ENCODE data around the gene RALGDS. TPM values are rescaled to one million over a fixed set of nuclear protein-coding genes. Genes with fewer than 3 reads are reported as not detected.

RALGDS gene
- total RNA-seq, 2 donors from 2014 or later: 29.1 to 49.1 TPM

DNA sequence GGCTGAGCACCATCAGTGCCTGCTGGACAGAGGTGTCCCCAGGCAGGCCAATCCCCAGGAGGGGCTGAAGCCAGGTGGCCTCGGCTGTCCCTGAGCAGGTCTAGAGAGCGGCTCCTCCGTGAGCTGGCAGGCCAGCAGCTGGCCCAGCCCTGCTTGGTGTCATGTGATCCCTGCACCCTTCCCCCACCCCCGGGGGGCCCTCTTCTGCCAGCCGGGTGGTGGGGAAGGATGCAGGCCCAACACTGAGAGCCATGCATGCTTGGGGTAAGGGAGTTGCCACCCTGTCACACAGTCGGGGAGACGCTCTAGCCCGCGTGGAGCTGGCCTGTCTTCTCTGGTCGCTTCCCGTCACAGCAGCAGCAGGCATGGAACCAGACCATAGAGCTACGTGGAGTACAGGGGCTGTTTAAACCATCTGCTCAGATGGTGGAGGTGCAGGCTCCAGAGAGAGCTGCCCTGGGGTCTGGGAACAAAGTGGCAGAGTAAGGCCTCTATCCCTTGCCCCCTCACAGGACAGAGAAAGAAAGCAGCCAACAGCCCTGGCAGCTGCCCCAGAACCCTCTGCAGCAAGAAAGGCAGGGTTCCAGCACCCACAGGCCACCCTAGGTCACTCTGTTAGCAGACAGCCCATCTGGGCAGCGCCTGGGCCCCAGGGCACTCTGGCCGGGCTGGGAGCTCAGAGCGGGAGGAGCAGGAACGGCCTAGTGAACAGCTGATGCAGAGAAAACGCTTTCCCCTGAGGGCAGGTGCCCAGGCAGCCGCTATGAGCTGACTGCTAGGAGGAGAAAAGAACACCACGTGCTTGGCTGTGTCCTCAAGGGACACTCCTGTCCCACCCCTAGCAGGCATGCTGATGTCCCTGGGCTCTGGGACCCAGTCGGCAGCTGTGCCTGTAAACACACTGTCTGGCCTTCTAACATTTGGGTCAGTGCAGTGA is 6.8 kb downstream of the RALGDS start:
- intact Hi-C loops (cut with DNase I, micrococcal nuclease): no loop called here
- ATAC-seq (no peak), DNase-seq (peak in 1 of 2 donors; percentile 61)

GRCh38 chr9:133113163-133113948 is 7.7 kb downstream of the RALGDS start:
- DNase-seq: peak in 1 of 2 donors; percentile 35

GRCh38 chr9:133112663-133113026 is 8.4 kb downstream of the RALGDS start:
- ATAC-seq (no peak), DNase-seq (peak in 1 of 2 donors; percentile 62)
- intact Hi-C loops (cut with DNase I, micrococcal nuclease): no loop called here

More at GRCh38 chr9:133113163-133113948, 7.7 kb downstream of the RALGDS start:
- ATAC-seq: peak; percentile 22
- intact Hi-C loops (cut with DNase I, micrococcal nuclease): no loop called here

GRCh38 chr9:133111808-133112662 is 9.0 kb downstream of the RALGDS start:
- intact Hi-C loops (cut with DNase I, micrococcal nuclease): no loop called here
- peak; percentile 1 to 22 for DNase-seq
- ATAC-seq: no peak

DNA sequence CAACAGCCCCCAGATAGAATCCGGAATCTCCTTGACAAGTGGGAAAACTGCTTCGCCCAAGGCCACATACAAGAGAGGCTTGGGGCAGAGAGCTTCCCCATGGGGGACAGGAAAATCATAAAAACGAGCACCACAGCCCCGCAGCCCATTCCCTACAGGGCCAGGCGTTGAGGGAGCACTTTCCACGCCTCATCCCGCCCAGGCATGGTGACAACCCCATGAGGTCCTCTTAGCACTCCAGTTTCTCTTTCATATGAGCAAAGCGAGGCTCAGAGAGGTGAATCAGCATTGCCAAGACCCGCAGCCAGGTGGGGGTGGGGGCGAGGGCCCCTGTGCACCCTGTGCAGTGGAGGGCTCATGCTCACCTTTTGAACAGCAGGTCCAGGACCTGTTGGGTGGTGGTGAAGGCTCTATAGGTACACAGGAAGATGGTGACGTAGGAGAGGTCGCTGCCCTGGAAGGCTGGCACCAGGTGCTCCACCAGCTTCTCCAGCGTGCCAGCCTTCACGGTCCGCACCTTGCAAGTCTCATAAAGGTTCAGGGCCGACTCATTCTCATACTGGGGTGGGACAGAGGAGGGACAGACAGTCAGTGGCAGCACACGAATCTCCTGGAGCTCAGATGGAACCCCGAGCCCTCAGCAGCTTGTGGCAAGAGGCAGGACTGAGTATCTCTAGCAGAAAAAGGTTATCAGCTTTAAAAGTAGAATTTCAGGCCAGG is 10.9 kb downstream of the RALGDS start:
- peak in 1 of 2 donors; percentile 14 for DNase-seq
- ATAC-seq: no peak
- intact Hi-C loops (cut with DNase I, micrococcal nuclease): no loop called here

DNA sequence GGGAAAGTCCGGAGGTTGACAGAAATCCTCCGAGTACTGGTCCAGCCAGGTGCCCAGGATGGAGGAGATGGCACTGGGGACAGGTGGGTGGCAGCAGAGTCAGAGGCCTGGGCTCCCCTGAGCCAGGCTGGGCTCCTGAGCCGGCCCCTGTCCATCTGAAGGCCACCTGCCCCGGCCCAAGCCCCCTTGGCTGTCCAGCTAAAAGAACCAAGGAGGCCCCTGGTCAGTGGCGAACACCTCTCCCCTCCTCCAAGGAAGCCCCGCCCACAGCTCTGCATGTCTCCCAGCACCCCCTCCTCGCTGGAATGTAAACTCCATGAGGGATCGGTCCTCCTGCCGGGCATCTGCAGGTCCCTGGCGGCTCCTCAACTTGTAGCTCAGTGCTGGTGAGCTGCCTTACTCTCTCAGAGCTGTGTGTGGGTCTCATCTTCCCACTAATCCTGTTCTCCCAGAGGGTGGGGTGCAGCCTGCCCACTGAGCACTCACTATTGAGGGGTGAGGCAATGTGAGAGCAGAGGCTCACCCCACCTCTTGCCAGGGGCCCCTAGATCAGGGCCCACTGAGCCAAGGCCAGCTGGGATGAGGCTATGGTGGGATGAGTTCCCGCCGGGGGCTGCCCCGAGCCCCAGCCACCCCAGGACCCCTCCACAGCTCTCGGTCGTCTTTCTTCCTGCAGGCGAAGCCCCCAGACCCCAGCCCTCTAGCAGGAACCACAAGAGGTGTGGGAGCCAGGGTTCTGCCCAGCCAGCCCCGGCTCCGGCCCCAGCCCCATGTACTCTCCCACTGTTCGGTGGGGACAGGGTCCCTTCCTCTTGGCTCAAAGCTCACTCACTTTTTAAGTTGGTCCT is 12.0 kb downstream of the RALGDS start:
- intact Hi-C loops (cut with DNase I, micrococcal nuclease): no loop called here
- DNase-seq (peak in 1 of 2 donors; percentile 26), ATAC-seq (no peak)

- DNase-seq (peak in 1 of 2 donors; percentile 15), ATAC-seq (no peak)
- intact Hi-C loops (cut with DNase I, micrococcal nuclease): no loop called here
Measured at GRCh38 chr9:133107961-133108793, 12.9 kb downstream of the RALGDS start.

GRCh38 chr9:133107245-133107722 is 13.8 kb downstream of the RALGDS start:
- DNase-seq (no peak), ATAC-seq (no peak)
- intact Hi-C loops (cut with DNase I, micrococcal nuclease): no loop called here

- DNase-seq (no peak), ATAC-seq (no peak)
- intact Hi-C loops (cut with DNase I, micrococcal nuclease): no loop called here
Measured at GRCh38 chr9:133106511-133107244, 14.4 kb downstream of the RALGDS start.

GRCh38 chr9:133105461-133105770 is 15.6 kb downstream of the RALGDS start:
- intact Hi-C loops (cut with DNase I, micrococcal nuclease): no loop called here
- DNase-seq (peak in 1 of 2 donors; percentile 24), ATAC-seq (no peak)

- intact Hi-C loops (cut with DNase I, micrococcal nuclease): loop anchor here (5.0 kb wide), 1 partner anchor 42 kb away; no protein-coding TSS in a partner anchor
- DNase-seq (peak in 1 of 2 donors; percentile 5), ATAC-seq (no peak)
Measured at GRCh38 chr9:133104718-133105460, 16.2 kb downstream of the RALGDS start.

DNA sequence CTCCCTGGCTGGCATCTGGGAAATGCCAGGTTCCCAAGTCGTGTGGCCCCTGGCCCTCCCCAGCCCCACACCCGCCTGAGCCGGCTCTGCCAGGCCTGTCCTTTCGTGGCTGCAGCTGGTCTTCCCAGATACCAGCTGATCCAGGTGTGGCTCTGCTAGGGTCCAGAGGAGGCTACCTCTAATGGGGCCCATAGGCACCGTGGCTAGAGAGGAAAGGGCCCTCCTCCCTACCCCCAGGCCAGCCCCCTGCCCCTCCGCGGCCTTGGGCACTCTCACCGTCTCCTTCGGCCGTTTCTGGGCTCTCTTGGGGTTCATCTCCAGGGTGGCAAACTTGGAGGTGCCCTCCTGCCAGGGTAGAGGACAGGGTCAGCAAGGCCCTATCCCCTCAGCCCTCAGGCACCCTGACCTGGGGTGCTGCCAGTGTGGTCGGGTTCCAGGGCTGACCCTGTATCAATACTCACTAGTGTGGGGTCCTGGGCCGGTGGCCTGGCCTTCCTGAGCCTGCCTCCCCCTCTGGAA is 17.0 kb downstream of the RALGDS start:
- ATAC-seq: peak; percentile 3
- intact Hi-C loops (cut with DNase I, micrococcal nuclease): loop anchor here (5.0 kb wide), 1 partner anchor 43 kb away; no protein-coding TSS in a partner anchor
- DNase-seq: peak in 1 of 2 donors; percentile 21

DNA sequence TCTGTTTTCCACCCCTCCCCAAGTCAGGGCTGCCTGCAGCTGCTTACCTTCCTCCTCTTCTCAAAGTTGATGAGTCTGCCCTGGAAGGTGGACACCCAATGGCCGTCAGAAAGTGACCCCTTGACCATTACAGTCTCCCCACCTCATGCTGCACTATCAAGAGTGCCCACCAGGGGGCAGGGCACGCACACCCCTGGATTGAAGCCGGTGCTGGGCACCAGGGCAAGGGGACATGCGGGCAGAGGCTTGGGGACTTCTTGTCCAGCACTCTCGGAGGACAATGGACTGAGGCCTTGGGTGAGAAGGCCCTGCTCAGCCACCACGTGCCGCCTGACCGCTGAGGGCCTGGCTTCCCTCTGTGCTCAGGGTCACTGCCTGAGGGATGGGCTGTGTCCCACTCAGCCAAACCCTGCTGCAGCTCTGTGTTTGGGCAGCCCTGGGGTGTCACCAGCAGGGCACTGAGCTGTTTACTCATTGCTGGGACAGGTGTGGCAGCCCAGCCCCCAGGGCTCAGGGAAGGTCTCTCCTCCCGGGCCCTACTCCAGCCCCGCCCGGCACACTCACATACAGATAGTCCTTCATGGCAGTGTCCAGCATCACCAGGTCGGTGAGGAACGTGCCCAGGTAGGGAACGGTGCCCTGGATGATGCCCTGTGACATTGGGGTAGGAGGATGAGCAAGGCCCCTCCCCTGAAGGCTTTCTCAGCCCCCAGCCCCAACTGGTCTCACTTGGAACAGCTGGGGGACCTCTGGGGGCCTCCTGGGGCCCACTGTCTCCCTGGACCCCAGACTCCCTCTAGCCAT is 17.7 kb downstream of the RALGDS start:
- DNase-seq (peak; percentile 50 to 71), ATAC-seq (peak; percentile 83)
- intact Hi-C loops (cut with DNase I, micrococcal nuclease): loop anchor here (5.0 kb wide), 1 partner anchor 44 kb away; no protein-coding TSS in a partner anchor

Data from left colon (tissue), 2 donors.